GM12892 (cell line): ENCODE results near the gene LGALS8.
"Not testable (repeated sequence)": the region's sequence is repeated elsewhere in the genome, so short reads cannot be mapped to it uniquely, and the experiment has no call there.

Source experiments
- DNase-seq: peaks from one replicate; pipeline ENCODE4 v3.0.0; 2011; ENCODE audit not compliant: insufficient read length
- FAIRE-seq: peaks from 2 replicates; lab custom pipeline; 2011; peaks lifted over from hg19 to GRCh38; lab: Jason Lieb, UNC
- POLR2A ChIP-seq: IDR thresholded peaks from 2 replicates; pipeline ENCODE4 v1.6.1; 2011; ENCODE audit warnings: low read depth, low read length, control low read depth
- POLR2AphosphoS5 ChIP-seq: IDR thresholded peaks from 2 replicates; pipeline ENCODE4 v1.6.1; 2011; ENCODE audit warnings: low read depth, low read length, control low read depth
- TAF1 ChIP-seq: IDR thresholded peaks from 2 replicates; pipeline ENCODE4 v1.6.1; 2011; ENCODE audit warnings: low read depth, mild to moderate bottlenecking, control low read depth, low read length, borderline replicate concordance

Gene LGALS8

DNA sequence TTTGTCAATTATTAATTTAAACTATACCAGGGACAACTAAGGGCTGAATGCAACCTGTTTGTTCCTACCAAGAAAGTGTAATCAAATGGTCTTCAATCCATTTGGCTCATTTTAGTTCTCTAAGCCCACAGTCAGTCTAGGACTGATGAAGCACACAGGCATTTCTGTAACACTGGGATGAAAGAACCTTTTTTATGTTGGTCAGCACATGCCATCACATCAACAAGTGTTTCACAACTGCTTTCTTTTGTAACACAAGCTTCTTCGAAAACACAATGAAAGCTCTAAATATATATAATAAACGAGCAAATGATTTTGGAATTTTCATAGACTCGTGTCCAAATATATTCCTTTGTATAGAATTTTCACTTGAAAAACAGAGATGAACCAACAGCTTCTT lies 51.7 kb downstream of the LGALS8 start:
- FAIRE-seq (no peak), DNase-seq (no peak)
- TF ChIP-seq POLR2AphosphoS5, result no peak
- no peak for TF ChIP-seq TAF1
- TF ChIP-seq POLR2A, result no peak

DNA sequence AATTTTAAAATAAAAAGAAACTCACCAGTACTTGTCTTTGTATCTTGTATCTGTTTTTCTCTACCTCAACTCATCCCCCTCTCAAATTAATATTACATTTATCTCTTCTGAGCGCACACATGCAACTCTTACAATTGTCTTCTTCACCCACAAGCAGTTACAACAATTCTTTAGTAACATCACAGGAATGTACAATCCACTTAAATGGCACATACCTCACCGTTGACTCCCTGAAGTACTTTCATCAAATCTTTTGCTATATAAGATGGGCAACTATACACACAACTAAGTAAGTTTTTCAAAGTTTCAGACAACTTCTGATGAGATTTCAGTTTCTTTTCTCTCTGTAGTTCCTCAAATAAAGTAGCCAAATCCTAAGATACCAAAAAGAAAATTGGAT lies 52.2 kb downstream of the LGALS8 start:
- TF ChIP-seq TAF1 (no peak), POLR2AphosphoS5 (no peak), POLR2A (no peak)
- FAIRE-seq (no peak), DNase-seq (no peak)

DNA sequence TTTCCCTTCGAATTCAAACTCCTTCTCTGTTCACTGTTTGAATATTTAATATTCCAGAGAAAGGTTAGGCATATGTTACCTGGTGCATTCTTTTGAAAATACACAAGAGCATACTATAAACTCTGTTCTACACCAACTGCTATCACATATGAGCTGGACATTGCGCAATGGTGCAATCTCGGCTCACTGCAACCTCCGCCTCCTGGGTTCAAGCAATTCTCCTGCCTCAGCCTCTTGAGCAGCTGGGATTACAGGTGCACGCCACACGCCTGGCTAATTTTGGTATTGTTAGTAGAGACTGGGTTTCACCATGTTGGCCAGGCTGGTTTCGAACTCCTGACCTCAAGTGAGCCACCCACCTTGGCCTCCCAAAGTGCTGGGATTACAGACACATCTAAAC lies 53.3 kb downstream of the LGALS8 start:
- FAIRE-seq, DNase-seq: not testable (repeated sequence)

DNA sequence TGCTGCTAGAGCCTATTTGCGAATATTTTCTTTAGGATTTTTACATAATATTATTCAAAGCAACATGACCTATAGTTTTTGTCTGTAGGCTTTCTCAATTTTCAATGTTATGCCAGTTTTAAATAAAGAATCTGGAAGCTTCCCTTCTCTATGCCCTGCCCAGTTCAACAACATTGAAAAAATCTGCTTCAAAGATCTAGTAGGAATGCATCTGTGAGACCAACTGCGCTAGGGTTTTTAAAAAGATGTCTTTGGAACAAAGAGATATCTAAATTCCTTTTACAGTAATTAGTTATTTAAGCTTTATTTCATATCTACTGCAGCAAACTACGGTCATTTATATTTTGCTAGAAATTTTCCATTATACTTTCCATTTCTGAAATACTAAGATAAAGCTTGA lies 54.9 kb downstream of the LGALS8 start:
- DNase-seq (no peak), FAIRE-seq (no peak)
- no peak for TF ChIP-seq TAF1
- no peak for TF ChIP-seq POLR2A
- TF ChIP-seq POLR2AphosphoS5, result no peak

DNA sequence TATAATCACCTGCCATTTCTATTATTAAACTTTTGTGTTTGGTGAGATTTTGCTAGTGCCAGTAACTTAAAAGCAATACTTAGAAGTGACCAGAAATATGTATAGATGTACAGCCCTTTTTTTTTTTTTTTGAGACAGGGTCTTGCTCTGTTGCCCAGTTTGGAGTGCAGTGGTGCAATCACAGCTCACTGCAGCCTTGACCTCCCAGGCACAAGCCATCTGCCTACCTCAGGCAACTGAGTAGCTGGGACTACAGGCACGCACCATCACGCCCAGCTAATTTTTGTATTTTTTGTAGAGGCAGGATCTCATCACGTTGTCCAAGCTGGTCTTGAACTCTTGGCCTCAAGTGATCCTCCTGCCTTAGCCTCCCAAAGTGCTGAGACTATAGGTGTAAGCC lies 56.6 kb downstream of the LGALS8 start:
- FAIRE-seq, DNase-seq: not testable (repeated sequence)

DNA sequence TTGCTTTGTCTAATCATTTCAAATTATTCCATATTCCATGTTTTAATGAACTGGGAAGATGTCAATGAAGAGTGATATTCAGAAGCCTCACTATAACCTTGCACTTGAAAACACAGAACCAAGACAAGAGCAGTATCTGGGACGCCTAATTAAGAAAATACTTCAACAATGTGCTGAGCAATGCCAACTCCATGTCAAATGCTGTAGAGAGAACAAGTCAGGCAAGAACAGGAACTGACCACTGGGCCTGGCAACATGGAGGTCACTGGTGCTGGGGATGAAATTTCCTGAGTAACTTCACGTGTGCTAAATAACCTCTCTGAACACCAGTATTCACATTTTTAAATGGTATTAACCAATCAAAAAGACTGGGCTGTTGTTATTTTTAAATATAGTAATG lies 57.7 kb downstream of the LGALS8 start:
- DNase-seq, result no peak
- FAIRE-seq, result no peak
- TF ChIP-seq POLR2A (no peak), TAF1 (no peak), POLR2AphosphoS5 (no peak)

DNA sequence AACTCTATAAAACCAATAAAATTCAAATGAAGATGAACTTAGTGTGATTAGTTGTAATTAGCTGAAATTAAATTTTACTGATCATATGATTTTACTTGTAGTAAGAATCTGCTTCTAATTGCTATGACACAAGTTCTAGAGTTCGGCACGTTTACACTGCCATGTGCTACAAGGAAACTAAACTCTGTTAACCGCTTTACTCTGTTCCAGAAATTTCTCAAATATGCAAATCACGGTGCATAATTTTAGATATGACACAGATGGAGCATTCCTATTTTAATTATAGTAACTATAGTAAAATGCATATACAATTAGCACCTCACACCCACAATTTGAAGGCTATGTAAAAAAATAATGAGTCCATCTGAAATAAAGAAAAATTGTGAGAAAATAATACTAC lies 65.7 kb downstream of the LGALS8 start:
- no peak for DNase-seq
- FAIRE-seq, result no peak
- TF ChIP-seq POLR2AphosphoS5, result no peak

DNA sequence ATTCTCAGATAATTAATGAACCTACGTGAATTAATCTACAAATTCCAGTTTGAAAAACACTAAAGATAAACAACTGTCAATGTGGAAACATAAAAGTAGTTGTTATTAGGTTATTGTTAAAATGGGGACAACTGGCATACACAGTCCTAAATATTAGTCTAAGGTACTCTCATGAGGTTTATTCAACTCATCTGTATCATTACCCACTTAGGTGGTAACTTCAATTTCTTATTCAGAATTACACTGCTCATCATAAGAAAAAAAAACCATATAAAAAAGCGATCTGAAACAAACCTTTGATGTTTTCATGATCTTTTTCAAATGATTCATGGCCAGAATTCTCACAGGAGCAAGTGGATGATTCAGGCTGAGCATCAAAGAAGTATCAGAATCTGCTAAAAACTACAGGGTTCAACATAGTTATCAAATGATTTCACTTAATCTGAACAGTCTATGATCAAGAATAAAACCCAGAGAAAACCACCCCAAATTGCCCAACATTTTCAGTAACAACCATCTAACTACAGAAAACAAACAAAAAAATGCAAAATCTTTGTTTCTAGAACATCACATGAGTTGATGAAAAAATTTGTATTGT lies 66.9 kb downstream of the LGALS8 start:
- no peak for FAIRE-seq
- no peak for DNase-seq
- no peak for TF ChIP-seq TAF1
- TF ChIP-seq POLR2AphosphoS5, result no peak

DNA sequence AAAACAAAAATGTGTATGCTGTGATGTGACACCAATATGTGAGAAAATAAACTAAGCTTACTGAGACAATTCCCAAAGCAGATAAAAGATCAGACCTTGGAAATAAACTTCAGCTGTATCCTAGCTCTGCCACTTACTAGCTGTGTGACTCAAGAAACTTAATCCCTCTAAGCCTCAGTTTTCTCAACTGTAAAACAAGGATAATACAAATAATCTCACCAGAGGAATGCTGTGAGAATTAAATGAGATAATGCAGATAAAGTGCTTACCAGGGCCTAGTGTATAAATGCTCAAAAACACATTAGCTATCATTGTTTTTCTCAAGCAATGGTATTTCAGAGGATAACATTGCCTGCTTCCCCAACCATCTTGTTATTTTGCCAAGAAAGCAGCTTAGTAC lies 78.4 kb downstream of the LGALS8 start:
- no peak for TF ChIP-seq POLR2A
- no peak for TF ChIP-seq TAF1
- TF ChIP-seq POLR2AphosphoS5, result no peak
- DNase-seq (no peak), FAIRE-seq (no peak)
